Stimulated activated naive CD8-positive, alpha-beta T cell treated with anti-CD3 and anti-CD28 coated beads, Interleukin-15, Interleukin-2, amounts not matched to agents 100 ng/mL and 50 ng/mL, for 24 hours (primary cell): Measurements from ENCODE around the gene SLC25A26.

Source experiments
- H3K27ac Mint-ChIP-seq: one replicate; pipeline ENCODE4 v1.8.0; 2021; ENCODE audit warnings: mild to moderate bottlenecking, mixed read lengths
- H3K27me3 Mint-ChIP-seq: one replicate; pipeline ENCODE4 v1.8.0; 2021; ENCODE audit warnings: mixed read lengths
- H3K36me3 Mint-ChIP-seq: one replicate; pipeline ENCODE4 v1.8.0; 2021; ENCODE audit warnings: low read depth, mixed read lengths
- H3K4me1 Mint-ChIP-seq: one replicate; pipeline ENCODE4 v1.8.0; 2021; ENCODE audit warnings: low read depth, mixed read lengths
- H3K4me3 Mint-ChIP-seq: one replicate; pipeline ENCODE4 v1.8.0; 2021; ENCODE audit warnings: mild to moderate bottlenecking, mixed read lengths
- H3K9me3 Mint-ChIP-seq: one replicate; pipeline ENCODE4 v1.8.0; 2021; ENCODE audit warnings: mixed read lengths

The SLC25A26 gene

GRCh38 chr3:66376568-66376967 lies 155.8 kb downstream of the SLC25A26 start:
- Mint-ChIP-seq H3K27me3 (no peaks in the 10 kb centered on the region), H3K27ac (no peak overlapping the region), H3K4me3 (no peak overlapping the region), H3K4me1 (peaks cover 9% of the 10 kb centered on the region), H3K36me3 (peaks cover 83% of the 10 kb centered on the region), H3K9me3 (no peaks in the 10 kb centered on the region)

DNA sequence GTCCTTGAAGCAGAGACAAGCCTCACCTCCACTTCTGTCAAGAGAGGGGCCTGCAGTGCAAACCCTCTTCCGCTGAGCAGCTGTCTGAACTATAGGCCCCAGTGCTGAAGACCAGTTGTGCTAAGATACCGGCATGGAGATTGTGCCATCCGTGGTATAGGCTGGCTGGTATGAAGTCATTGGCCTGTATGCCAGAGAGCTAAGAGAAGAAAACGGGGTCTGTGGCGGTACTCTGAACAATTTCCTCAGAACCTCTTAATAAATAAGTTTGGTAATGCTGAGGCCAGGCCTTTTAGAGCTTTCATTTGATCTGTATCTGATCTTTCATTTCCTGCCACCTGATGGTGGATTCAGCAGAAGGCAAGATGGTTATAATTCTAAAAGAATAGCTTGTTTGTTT lies 157.0 kb downstream of the SLC25A26 start:
- Mint-ChIP-seq H3K27ac (peak overlapping the region; percentile 71), H3K4me1 (peaks cover 9% of the 10 kb centered on the region), H3K36me3 (peaks cover 89% of the 10 kb centered on the region), H3K9me3 (no peaks in the 10 kb centered on the region), H3K27me3 (no peaks in the 10 kb centered on the region), H3K4me3 (no peak overlapping the region)

DNA sequence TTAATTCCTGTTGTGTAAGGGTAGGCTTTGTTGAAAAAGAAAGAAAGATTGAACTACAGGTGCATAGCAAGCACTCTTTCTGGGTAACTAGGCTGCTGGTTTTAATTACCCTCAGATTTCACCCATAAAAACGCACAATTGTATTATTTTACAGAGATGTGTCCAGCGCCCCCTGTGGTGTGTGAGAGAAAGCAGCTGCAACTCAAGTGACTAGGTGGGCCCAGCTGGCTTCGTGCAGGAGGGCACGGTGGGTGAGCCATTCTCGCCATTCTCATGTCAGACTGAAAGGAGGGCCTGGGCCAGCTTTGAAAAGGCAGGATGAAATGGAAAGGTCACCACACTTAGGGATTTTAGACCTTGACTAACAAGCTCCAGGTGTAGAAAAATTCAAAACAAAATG lies 157.5 kb downstream of the SLC25A26 start:
- Mint-ChIP-seq H3K4me3 (no peak overlapping the region), H3K27me3 (no peaks in the 10 kb centered on the region)

DNA sequence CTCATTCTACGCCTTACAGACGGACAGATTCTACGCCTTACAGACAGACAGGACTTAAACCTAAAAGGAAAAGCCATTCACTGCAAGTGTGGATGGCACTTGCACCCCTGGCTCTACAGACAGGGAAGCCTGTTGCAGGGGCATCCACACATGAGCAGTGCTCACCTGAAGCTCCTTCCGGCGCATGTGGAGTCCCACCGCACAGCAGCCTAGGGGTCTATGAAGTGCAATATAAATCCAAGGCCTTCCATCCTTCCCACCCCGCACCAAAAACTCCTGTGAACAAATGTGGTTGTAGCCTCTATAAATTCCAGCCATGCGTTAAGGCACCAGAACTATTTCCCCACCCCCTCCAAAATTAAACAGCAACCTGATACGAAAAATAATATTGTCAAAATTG lies 158.8 kb downstream of the SLC25A26 start:
- no peaks in the 10 kb centered on the region for H3K27me3 Mint-ChIP-seq
- H3K9me3 Mint-ChIP-seq: no peaks in the 10 kb centered on the region
- H3K27ac Mint-ChIP-seq: no peak overlapping the region
- H3K4me3 Mint-ChIP-seq: no peak overlapping the region
- peaks cover 9% of the 10 kb centered on the region for H3K4me1 Mint-ChIP-seq
- peaks cover 93% of the 10 kb centered on the region for H3K36me3 Mint-ChIP-seq

More for the DNA sequence above, 157.5 kb downstream of the SLC25A26 start:
- Mint-ChIP-seq H3K36me3 (peaks cover 88% of the 10 kb centered on the region), H3K27ac (peak overlapping the region; percentile 71), H3K4me1 (peaks cover 9% of the 10 kb centered on the region), H3K9me3 (no peaks in the 10 kb centered on the region)

GRCh38 chr3:66380200-66380932 lies 159.6 kb downstream of the SLC25A26 start:
- no peak overlapping the region for H3K4me3 Mint-ChIP-seq
- H3K27me3 Mint-ChIP-seq: no peaks in the 10 kb centered on the region
- H3K9me3 Mint-ChIP-seq: no peaks in the 10 kb centered on the region
- peaks cover 93% of the 10 kb centered on the region for H3K36me3 Mint-ChIP-seq
- peaks cover 9% of the 10 kb centered on the region for H3K4me1 Mint-ChIP-seq
- H3K27ac Mint-ChIP-seq: no peak overlapping the region

DNA sequence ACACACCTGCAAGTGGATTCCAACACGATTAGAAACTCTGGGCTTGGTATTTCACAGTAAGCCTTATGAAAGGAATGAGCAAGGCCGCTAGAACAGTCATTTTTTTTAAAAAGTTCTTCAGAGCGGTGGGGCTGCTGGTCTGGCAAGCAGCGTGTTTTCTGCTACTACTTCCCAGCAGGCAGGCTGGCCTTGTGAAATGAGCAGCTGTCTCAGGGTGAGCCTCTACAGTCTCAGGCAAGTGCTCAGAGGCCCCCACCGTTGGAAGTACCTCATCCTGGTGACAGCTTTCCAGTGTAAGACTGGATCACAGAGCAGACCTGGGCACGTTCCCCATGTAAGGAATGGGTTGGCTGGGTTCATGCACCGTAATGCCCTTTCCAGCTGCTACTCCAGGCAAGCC lies 160.8 kb downstream of the SLC25A26 start:
- Mint-ChIP-seq H3K36me3 (peaks cover 92% of the 10 kb centered on the region), H3K27ac (no peak overlapping the region), H3K9me3 (no peaks in the 10 kb centered on the region), H3K27me3 (no peaks in the 10 kb centered on the region), H3K4me3 (no peak overlapping the region), H3K4me1 (peaks cover 19% of the 10 kb centered on the region)

DNA sequence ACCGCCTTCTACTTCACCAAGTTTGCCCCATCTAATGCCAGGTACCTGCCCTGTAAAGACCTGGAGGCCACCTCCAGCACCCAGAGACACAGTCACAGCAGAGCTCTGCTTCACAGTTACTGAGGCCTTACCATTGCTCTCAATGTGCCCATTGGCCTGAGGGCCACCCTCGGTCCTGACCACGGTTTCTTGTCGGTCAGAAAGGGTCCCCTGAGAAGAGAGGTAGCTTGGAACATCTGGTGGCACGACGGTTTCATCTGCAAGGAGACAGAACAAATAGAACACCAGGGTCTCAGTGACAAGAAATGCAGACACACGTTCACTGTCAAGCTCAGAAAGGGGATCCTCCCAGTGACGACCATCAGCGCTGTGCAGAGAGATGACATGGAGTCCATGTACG lies 161.3 kb downstream of the SLC25A26 start:
- Mint-ChIP-seq H3K4me1 (peaks cover 24% of the 10 kb centered on the region), H3K36me3 (peaks cover 89% of the 10 kb centered on the region), H3K9me3 (no peaks in the 10 kb centered on the region), H3K4me3 (no peak overlapping the region), H3K27me3 (no peaks in the 10 kb centered on the region), H3K27ac (no peak overlapping the region)

GRCh38 chr3:66383023-66383422 lies 162.2 kb downstream of the SLC25A26 start:
- H3K27me3 Mint-ChIP-seq: no peaks in the 10 kb centered on the region
- H3K27ac Mint-ChIP-seq: no peak overlapping the region
- H3K4me1 Mint-ChIP-seq: peaks cover 23% of the 10 kb centered on the region
- H3K9me3 Mint-ChIP-seq: peaks cover under 1% of the 10 kb centered on the region
- H3K4me3 Mint-ChIP-seq: no peak overlapping the region
- H3K36me3 Mint-ChIP-seq: peaks cover 86% of the 10 kb centered on the region

DNA sequence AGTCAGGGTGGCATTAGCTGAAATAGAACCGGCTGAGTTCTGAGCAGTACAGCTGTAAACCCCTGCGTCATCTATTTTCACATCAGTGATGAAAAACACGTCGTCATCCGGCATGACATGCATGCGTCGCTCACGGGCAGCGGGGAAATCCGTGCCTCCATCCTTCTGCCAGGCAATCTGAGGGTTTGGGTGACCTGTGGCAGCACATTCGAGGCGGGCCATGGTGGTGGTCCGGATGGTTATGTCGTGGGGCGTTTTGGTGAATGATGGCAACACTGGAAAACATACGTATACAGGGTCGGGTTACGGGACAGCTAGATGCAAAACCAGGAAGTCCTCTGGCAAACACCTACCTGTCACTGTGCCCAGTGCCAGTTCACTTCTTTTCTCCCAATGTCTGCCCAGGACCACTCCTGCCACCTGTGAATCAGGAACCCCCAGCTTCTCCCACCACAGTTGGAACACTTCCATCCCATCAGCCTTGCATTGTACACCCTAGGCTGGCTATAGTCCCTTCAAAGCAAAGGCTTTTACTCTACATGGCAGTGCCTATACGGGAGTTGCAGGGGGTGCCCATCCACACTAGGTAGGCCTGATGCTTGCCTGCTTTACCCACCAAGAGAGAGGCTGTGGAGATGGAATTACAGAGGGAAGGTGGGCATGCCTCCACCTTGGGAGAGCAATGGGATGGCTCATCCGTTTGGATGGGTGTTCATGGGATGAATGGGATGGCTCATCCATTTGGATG lies 163.4 kb downstream of the SLC25A26 start:
- H3K9me3 Mint-ChIP-seq: peaks cover 9% of the 10 kb centered on the region
- H3K27ac Mint-ChIP-seq: no peak overlapping the region
- peaks cover 86% of the 10 kb centered on the region for H3K36me3 Mint-ChIP-seq
- H3K4me3 Mint-ChIP-seq: no peak overlapping the region
- H3K4me1 Mint-ChIP-seq: peaks cover 24% of the 10 kb centered on the region
- no peaks in the 10 kb centered on the region for H3K27me3 Mint-ChIP-seq

DNA sequence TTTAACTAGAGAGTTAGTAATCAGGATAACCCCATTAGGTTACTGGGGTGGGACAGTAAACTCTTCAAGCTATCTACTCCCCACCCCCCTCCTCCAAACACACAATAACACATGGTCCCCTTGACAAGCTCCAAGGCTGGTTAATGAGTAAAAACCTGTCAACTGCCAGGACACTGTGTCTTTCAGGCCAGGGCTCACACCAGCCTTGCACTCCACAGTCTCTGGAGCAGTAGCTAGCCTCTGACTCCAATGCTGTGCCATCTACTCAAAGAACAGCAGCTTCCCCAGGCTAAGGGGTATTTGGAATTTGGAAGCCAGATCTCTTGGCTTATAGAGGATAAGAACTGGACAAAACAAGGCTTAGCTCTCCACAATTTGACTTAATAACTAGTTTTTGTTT lies 164.3 kb downstream of the SLC25A26 start:
- peaks cover 82% of the 10 kb centered on the region for H3K36me3 Mint-ChIP-seq
- no peak overlapping the region for H3K27ac Mint-ChIP-seq

DNA sequence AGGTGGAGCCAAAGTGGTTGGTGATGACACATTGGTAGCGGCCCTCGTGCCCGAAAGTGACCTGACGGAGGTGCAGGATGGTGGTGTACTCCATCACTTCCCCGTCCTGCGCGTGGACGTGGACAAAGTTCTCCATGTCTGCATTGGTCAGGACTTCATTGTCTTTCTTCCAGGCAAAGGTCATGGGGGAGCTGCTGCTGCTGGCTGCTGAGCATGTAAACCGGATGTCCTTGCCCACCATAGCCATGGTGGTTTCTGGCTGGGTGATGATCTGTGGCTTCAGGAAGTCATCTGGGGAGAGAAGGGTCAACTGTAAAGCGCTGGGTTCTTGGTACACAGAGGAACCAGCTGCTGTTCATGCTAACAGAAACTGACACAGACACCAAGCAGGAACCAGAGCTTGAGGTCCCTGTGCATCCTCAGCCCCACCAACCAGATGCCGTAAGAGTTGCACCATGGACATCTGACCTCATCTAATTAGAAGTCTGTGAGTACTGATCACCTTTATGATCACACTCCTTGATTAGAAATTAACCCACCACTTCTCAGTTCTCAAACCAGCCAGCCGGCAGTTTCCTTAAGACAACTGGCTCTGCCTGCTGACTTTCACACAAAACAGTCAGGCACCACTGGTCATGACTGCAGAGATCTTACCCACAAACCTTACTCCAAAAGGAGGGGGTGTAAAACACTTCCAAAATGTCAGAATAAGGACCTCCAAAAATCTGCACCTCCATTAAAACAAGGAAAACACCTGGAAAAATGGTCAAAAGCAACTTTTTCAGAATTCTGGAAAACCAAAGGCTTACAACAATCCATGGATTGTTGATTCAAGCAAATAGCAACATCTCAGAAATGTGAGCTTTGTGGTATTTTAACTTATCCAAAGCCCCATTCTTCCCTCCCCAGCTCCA lies 165.5 kb downstream of the SLC25A26 start:
- Mint-ChIP-seq H3K4me1 (peaks cover 41% of the 10 kb centered on the region), H3K36me3 (peaks cover 70% of the 10 kb centered on the region), H3K4me3 (peak overlapping the region; percentile 13), H3K9me3 (peaks cover 9% of the 10 kb centered on the region), H3K27ac (peak overlapping the region; percentile 52), H3K27me3 (no peaks in the 10 kb centered on the region)

More for the DNA sequence above, 164.3 kb downstream of the SLC25A26 start:
- H3K4me1 Mint-ChIP-seq: peaks cover 33% of the 10 kb centered on the region
- H3K27me3 Mint-ChIP-seq: no peaks in the 10 kb centered on the region
- H3K4me3 Mint-ChIP-seq: no peak overlapping the region
- H3K9me3 Mint-ChIP-seq: peaks cover 9% of the 10 kb centered on the region

DNA sequence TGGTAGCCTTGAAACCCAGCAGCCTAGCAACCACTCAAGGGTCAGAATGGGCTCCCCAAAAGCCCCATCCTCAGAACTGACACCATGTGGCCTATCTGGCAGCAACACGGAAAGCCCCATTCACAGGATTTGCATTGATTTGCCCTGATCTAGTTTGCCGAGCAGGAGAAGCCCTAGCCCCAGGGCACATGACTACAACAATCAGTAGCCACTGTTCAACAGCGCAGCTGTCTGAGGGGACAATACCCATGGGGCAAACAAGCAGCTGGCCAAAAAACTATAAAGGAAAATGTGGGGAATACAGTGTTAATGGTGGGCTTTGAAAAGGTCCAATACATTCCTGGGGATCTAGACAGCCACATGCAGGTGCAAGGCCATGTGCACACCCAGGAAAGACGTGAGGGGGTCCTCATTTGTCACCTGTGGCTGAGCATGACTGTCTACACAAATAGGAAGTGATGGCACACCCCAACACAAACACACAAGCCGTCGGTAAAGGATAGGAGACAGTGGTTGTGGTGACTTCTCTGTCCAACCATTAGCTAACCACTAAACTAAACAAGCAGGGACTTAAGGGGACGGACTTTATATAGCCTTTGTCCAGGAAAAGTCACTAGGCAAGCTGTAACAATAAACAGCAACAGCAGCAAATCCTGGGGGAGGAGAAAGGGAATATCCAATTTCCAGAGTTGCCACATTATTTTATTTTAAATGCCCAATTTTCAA lies 166.3 kb downstream of the SLC25A26 start:
- no peak overlapping the region for H3K4me3 Mint-ChIP-seq
- peaks cover 13% of the 10 kb centered on the region for H3K9me3 Mint-ChIP-seq
- peaks cover 45% of the 10 kb centered on the region for H3K4me1 Mint-ChIP-seq
- H3K27me3 Mint-ChIP-seq: no peaks in the 10 kb centered on the region
- H3K36me3 Mint-ChIP-seq: peaks cover 66% of the 10 kb centered on the region
- peak overlapping the region; percentile 52 for H3K27ac Mint-ChIP-seq

- no peaks in the 10 kb centered on the region for H3K27me3 Mint-ChIP-seq
- no peak overlapping the region for H3K27ac Mint-ChIP-seq
- no peak overlapping the region for H3K4me3 Mint-ChIP-seq
- peaks cover 13% of the 10 kb centered on the region for H3K9me3 Mint-ChIP-seq
- peaks cover 64% of the 10 kb centered on the region for H3K36me3 Mint-ChIP-seq
- H3K4me1 Mint-ChIP-seq: peaks cover 74% of the 10 kb centered on the region
Observed at GRCh38 chr3:66390013-66390412, 169.2 kb downstream of the SLC25A26 start.

DNA sequence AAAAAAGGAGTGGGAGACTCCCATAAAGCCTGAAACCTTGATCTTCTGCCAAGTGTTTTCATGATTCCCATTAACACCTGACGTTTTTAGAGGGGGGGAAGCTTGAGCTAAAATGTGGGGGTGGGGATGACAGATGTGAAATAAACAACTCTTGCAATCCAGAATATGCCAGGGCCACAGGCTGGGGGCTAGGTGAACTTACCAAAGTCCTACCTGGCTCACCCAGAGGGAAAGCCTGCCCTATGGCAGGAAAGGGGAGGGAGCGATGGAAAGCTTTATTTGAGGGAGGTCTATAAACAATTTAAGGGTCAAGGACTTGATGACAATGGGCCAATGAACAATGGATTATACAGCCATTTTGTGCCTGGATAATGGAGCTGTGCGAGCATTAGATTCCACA lies 171.7 kb downstream of the SLC25A26 start:
- Mint-ChIP-seq H3K4me1 (peaks cover 59% of the 10 kb centered on the region), H3K4me3 (no peak overlapping the region), H3K27ac (no peak overlapping the region), H3K36me3 (peaks cover 57% of the 10 kb centered on the region), H3K27me3 (no peaks in the 10 kb centered on the region), H3K9me3 (peaks cover 13% of the 10 kb centered on the region)
